ENCODE data around the gene ST3GAL4.

Gene ST3GAL4

GRCh38 chr11:126419801-126420697 is 64.6 kb downstream of the ST3GAL4 start:
- DNase-seq (ENCODE audit: extremely low read depth in 1 of 2, low read depth in 1 of 2): no peak

- DNase-seq (ENCODE audit: extremely low read depth in 1 of 2, low read depth in 1 of 2): no peak
Measured at GRCh38 chr11:126420698-126421256, 65.3 kb downstream of the ST3GAL4 start.

GRCh38 chr11:126421271-126421671 is 65.8 kb downstream of the ST3GAL4 start:
- no peak for DNase-seq (ENCODE audit: extremely low read depth in 1 of 2, low read depth in 1 of 2)

- DNase-seq (ENCODE audit: extremely low read depth in 1 of 2, low read depth in 1 of 2): no peak
Measured at GRCh38 chr11:126422446-126422845, 67.0 kb downstream of the ST3GAL4 start.

- no peak for DNase-seq (ENCODE audit: extremely low read depth in 1 of 2, low read depth in 1 of 2)
Measured at GRCh38 chr11:126423154-126423553, 67.7 kb downstream of the ST3GAL4 start.

GRCh38 chr11:126423743-126424142 is 68.3 kb downstream of the ST3GAL4 start:
- no peak for DNase-seq (ENCODE audit: extremely low read depth in 1 of 2, low read depth in 1 of 2)

GRCh38 chr11:126424471-126425039 is 69.1 kb downstream of the ST3GAL4 start:
- no peak for DNase-seq (ENCODE audit: extremely low read depth in 1 of 2, low read depth in 1 of 2)

- no peak for DNase-seq (ENCODE audit: extremely low read depth in 1 of 2, low read depth in 1 of 2)
Measured at GRCh38 chr11:126426106-126426505, 70.6 kb downstream of the ST3GAL4 start.

GRCh38 chr11:126426820-126427749 is 71.6 kb downstream of the ST3GAL4 start:
- DNase-seq (ENCODE audit: extremely low read depth in 1 of 2, low read depth in 1 of 2): no peak

- no peak for DNase-seq (ENCODE audit: extremely low read depth in 1 of 2, low read depth in 1 of 2)
Measured at GRCh38 chr11:126430581-126431335, 75.3 kb downstream of the ST3GAL4 start.

GRCh38 chr11:126431401-126432064 is 76.0 kb downstream of the ST3GAL4 start:
- DNase-seq (ENCODE audit: extremely low read depth in 1 of 2, low read depth in 1 of 2): no peak

- no peak for DNase-seq (ENCODE audit: extremely low read depth in 1 of 2, low read depth in 1 of 2)
Measured at GRCh38 chr11:126432065-126432461, 76.6 kb downstream of the ST3GAL4 start.

GRCh38 chr11:126432525-126432924 is 77.0 kb downstream of the ST3GAL4 start:
- DNase-seq (ENCODE audit: extremely low read depth in 1 of 2, low read depth in 1 of 2): no peak

GRCh38 chr11:126433244-126433846 is 77.9 kb downstream of the ST3GAL4 start:
- no peak for DNase-seq (ENCODE audit: extremely low read depth in 1 of 2, low read depth in 1 of 2)

- DNase-seq (ENCODE audit: extremely low read depth in 1 of 2, low read depth in 1 of 2): no peak
Measured at GRCh38 chr11:126433989-126434949, 78.8 kb downstream of the ST3GAL4 start.

- no peak for DNase-seq (ENCODE audit: extremely low read depth in 1 of 2, low read depth in 1 of 2)
Measured at GRCh38 chr11:126434950-126435335, 79.5 kb downstream of the ST3GAL4 start.

- DNase-seq (ENCODE audit: extremely low read depth in 1 of 2, low read depth in 1 of 2): no peak
Measured at GRCh38 chr11:126436209-126436755, 80.8 kb downstream of the ST3GAL4 start.

- DNase-seq (ENCODE audit: extremely low read depth in 1 of 2, low read depth in 1 of 2): no peak
Measured at GRCh38 chr11:126437731-126438130, 82.2 kb downstream of the ST3GAL4 start.
